Stomach (tissue), 9 donors: Measurements from ENCODE around the gene PLCB4. TPM values are rescaled to one million over a fixed set of nuclear protein-coding genes. Genes with fewer than 3 reads are reported as not detected.
"Not testable (repeated sequence)": the region's sequence is repeated elsewhere in the genome, so short reads cannot be mapped to it uniquely, and the experiment has no call there.

Experiments used
- DNase-seq, 2 donors: peaks; one replicate each; pipeline versions ENCODE4 v3.0.0 to v3.0.0-alpha.2; 2013 to 2019
- H3K27ac ChIP-seq, 5 donors: fragments of 200-600 bp in 4 of 5; sonication (generic) in 4 of 5; one replicate each; pipeline ENCODE4 v1.5.1; 2013 to 2019; ENCODE audit warnings: mild to moderate bottlenecking in 1 of 5, moderate library complexity in 1 of 5
- H3K27me3 ChIP-seq, 3 donors: fragments of 200-600 bp; sonication (generic); one replicate each; pipeline ENCODE4 v1.5.1; 2017 to 2019; ENCODE audit warnings: mixed run types in 1 of 3
- H3K36me3 ChIP-seq, 4 donors: fragments of 200-600 bp; sonication (generic); 1 replicate in 3 of 4; 2 replicates in 1 of 4; pipeline ENCODE4 v1.5.1; 2016 to 2019
- H3K4me1 ChIP-seq, 4 donors: fragments of 200-600 bp; sonication (generic); one replicate each; pipeline ENCODE4 v1.5.1; 2016 to 2019
- H3K4me3 ChIP-seq, 4 donors: fragments of 200-600 bp; sonication (generic) in 3 of 4; one replicate each; pipeline ENCODE4 v1.5.1; 2016 to 2019; ENCODE audit warnings: mild to moderate bottlenecking in 1 of 4
- H3K9me3 ChIP-seq, 4 donors: fragments of 200-600 bp; sonication (generic); one replicate each; pipeline ENCODE4 v1.5.1; 2016 to 2019
- EP300 ChIP-seq: sonication (generic); formaldehyde crosslinking; IDR thresholded peaks from one replicate; pipeline ENCODE4 v1.6.1; 2017; ENCODE audit warnings: antibody characterized with exemption
- POLR2A ChIP-seq, 4 donors: fragments of 450-650 bp; IDR thresholded peaks; one replicate each; pipeline ENCODE4 v1.6.1; 2016; ENCODE audit warnings: antibody characterized with exemption in 4 of 4, control low read depth in 2 of 4, mild to moderate bottlenecking in 1 of 4, moderate library complexity in 1 of 4
- POLR2AphosphoS5 ChIP-seq, 3 donors: sonication (generic); formaldehyde crosslinking; IDR thresholded peaks; one replicate each; pipeline ENCODE4 v1.6.1; 2016; ENCODE audit warnings: antibody characterized with exemption in 3 of 3
- WGBS, 5 donors: extraction: QIAGEN DNeasy Blood & Tissue Kit in 3 of 5; methylation state at CpG; one replicate each; pipeline versions ENCODE4 v1.1.5 to v1.1.7; 2013 to 2018; 5-methylcytosine and 5-hydroxymethylcytosine counted together
- intact Hi-C: fragments of 100-400 bp; cut with DNase I; formaldehyde crosslinking; loops from one replicate; pipeline ENCODE4 v1.15.1; 2023; ENCODE audit warnings: low total_unique reads
- polyA plus RNA-seq, 3 donors: library from polyadenylated mRNA; stranded (reverse); fragments of 200-250 nt; gene quantifications; one replicate each; pipeline ENCODE4 v1.2.3, GENCODE V29; 2013
- total RNA-seq, 5 donors: library from RNA; depleted of rRNA; stranded (reverse); fragments of >200 nt; gene quantifications; one replicate each; pipeline versions ENCODE4 v1.1.0 to v1.2.3, GENCODE V29; 2014 to 2016
- TF ChIP-seq, protein P1 (sequence below), 7 experiments: fragments of 450-650 bp in 4 of 7; fragments of 200-600 bp in 3 of 7; sonication (generic) in 3 of 7; IDR thresholded peaks; one replicate each; pipeline ENCODE4 v1.5.1; 2016 to 2019; ENCODE audit warnings: antibody characterized with exemption in 7 of 7, control low read depth in 2 of 7, mild to moderate bottlenecking in 1 of 7
- donor health status: healthy with polysubstance abuse.
- donor health status: Bipolar disorder and iron deficiency.
- donor health status: healthy.

The PLCB4 gene
- total and polyA plus RNA-seq, 8 donors: 5.3 to 29.4 (median 22.3) TPM

DNA sequence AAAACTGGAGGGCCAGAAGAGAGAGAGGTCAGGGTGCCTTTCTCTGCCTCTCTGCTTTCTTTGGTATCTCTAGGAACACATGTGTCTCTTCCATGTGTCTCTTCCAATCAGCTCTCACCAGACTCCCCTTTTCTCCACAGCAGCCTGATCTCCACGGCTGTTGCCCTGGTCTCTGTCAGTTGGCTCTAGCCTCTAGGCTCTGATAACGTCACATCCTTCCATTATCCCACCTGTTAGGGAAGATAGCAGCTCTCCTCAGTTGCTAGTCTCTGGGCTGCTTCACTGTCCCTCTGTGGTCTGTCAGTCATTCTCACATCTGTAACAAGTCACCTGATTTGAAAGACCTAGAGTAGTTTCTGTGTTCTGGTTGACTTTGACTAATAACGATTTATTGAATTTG, 80.2 kb downstream of the PLCB4 start:
- no peak overlapping the region for H3K27ac ChIP-seq
- H3K4me1 ChIP-seq: peaks cover 0 to 33% (median 14%) of the 10 kb centered on the region in 4 donors
- TF ChIP-seq POLR2A (IDR thresholded peaks at IDR 0.05): no peak
- TF ChIP-seq EP300: no peak
- TF ChIP-seq, protein P1, sequence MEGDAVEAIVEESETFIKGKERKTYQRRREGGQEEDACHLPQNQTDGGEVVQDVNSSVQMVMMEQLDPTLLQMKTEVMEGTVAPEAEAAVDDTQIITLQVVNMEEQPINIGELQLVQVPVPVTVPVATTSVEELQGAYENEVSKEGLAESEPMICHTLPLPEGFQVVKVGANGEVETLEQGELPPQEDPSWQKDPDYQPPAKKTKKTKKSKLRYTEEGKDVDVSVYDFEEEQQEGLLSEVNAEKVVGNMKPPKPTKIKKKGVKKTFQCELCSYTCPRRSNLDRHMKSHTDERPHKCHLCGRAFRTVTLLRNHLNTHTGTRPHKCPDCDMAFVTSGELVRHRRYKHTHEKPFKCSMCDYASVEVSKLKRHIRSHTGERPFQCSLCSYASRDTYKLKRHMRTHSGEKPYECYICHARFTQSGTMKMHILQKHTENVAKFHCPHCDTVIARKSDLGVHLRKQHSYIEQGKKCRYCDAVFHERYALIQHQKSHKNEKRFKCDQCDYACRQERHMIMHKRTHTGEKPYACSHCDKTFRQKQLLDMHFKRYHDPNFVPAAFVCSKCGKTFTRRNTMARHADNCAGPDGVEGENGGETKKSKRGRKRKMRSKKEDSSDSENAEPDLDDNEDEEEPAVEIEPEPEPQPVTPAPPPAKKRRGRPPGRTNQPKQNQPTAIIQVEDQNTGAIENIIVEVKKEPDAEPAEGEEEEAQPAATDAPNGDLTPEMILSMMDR (IDR thresholded peaks at IDR 0.05): no peak
- no peak for TF ChIP-seq POLR2AphosphoS5 (IDR thresholded peaks at IDR 0.05)
- no peak overlapping the region for H3K4me3 ChIP-seq
- H3K36me3 ChIP-seq: no peaks in the 10 kb centered on the region
- H3K27me3 ChIP-seq: no peaks in the 10 kb centered on the region
- no peak for DNase-seq
- peaks cover 0 to 11% (median 8%) of the 10 kb centered on the region in 4 donors for H3K9me3 ChIP-seq
- intact Hi-C loops: no loop called here
- WGBS, 5 donors: 78 to 91% (median 79%) methylated on average over 3 of the region's 3 CpGs

DNA sequence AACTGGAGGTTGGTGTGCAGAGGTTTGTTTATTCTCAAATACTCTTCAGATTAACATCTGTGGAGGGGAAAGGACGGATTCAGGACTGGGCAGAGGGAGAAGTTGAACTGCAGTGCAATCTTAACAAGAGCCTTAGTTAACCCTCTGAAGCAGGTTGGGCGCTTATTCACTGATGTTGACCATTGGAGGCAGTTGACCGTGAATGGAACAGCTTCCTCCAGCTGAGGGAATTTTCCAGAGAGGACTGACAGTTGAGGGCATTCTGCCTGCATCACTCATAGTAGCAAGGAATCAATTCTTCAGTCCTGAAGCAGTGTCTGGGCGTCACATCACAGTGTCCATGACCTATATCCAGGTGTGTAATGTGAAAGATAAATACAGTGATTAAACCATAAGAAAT, 80.9 kb downstream of the PLCB4 start:
- peaks cover 0 to 11% (median 8%) of the 10 kb centered on the region in 4 donors for H3K9me3 ChIP-seq
- intact Hi-C loops: no loop called here
- TF ChIP-seq EP300: no peak
- TF ChIP-seq, protein P1 (IDR thresholded peaks at IDR 0.05): no peak
- TF ChIP-seq POLR2A (IDR thresholded peaks at IDR 0.05): no peak
- TF ChIP-seq POLR2AphosphoS5 (IDR thresholded peaks at IDR 0.05): no peak
- no peak overlapping the region for H3K4me3 ChIP-seq
- whole genome bisulfite sequencing, 5 donors: 50 to 82% (median 66%) methylated on average over 4 of the region's 4 CpGs
- no peaks in the 10 kb centered on the region for H3K36me3 ChIP-seq
- H3K4me1 ChIP-seq: peaks cover 0 to 30% (median 13%) of the 10 kb centered on the region in 4 donors
- H3K27ac ChIP-seq: no peak overlapping the region
- no peak for DNase-seq
- no peaks in the 10 kb centered on the region for H3K27me3 ChIP-seq

DNA sequence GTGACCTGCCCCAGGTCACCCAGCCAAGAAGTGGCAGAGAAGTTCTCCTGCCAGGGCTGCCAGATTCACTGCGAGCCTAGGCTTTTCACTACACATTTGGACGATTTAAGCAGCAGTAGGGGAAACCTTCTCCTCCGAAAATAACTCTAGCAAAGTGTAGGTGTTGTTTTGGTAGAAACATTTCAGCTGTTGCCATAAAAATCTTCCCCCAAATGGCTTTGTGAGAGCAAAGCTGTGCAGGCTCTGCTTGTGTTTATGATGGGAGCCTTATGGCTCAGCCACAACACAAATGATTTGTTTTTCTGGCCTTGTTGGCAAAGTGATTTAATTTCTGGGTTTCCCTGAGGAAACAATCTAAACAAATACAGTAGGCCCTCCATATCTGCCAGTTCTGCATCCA, 81.8 kb downstream of the PLCB4 start:
- TF ChIP-seq POLR2AphosphoS5 (IDR thresholded peaks at IDR 0.05): no peak
- TF ChIP-seq POLR2A (IDR thresholded peaks at IDR 0.05): no peak
- TF ChIP-seq, protein P1 (IDR thresholded peaks at IDR 0.05): no peak
- TF ChIP-seq EP300: no peak
- intact Hi-C loops: no loop called here
- H3K27me3 ChIP-seq: no peaks in the 10 kb centered on the region
- peaks cover 0 to 24% (median 11%) of the 10 kb centered on the region in 4 donors for H3K4me1 ChIP-seq
- H3K27ac ChIP-seq: no peak overlapping the region
- peaks cover 0 to 11% (median 8%) of the 10 kb centered on the region in 4 donors for H3K9me3 ChIP-seq
- no peak overlapping the region for H3K4me3 ChIP-seq
- no peaks in the 10 kb centered on the region for H3K36me3 ChIP-seq
- 53 to 88% (median 81%) methylated on average over 3 of the region's 3 CpGs for WGBS, 5 donors
- DNase-seq: no peak

DNA sequence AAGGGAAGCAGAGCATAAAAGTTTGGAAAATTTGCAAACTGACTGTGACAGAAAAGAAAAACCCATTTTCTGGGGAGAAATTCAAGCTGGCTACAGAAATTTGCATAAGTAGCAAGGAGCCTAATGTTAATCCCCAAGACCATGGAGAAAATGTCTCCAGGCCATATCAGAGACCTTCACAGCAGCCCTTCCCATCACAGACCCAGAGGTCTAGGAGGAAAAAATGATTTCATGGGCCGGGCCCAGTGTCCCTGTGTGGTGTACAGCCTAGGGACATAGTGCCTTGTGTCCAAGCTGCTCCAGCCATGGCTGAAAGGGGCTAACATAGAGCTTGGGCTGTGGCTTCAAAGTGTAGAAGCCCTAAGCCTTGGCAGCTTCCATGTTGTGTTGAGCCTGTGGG, 83.3 kb downstream of the PLCB4 start:
- H3K27ac ChIP-seq, H3K36me3 ChIP-seq, H3K4me3 ChIP-seq, DNase-seq, H3K27me3 ChIP-seq, intact Hi-C loops: not testable (repeated sequence)
- Histone ChIP-seq H3K9me3 (peaks cover 0 to 11% (median 8%) of the 10 kb centered on the region in 4 donors), H3K4me1 (peaks cover 0 to 24% (median 11%) of the 10 kb centered on the region in 4 donors)
- 62 to 94% (median 83%) methylated on average over 1 of the region's 1 CpG for WGBS, 5 donors

DNA sequence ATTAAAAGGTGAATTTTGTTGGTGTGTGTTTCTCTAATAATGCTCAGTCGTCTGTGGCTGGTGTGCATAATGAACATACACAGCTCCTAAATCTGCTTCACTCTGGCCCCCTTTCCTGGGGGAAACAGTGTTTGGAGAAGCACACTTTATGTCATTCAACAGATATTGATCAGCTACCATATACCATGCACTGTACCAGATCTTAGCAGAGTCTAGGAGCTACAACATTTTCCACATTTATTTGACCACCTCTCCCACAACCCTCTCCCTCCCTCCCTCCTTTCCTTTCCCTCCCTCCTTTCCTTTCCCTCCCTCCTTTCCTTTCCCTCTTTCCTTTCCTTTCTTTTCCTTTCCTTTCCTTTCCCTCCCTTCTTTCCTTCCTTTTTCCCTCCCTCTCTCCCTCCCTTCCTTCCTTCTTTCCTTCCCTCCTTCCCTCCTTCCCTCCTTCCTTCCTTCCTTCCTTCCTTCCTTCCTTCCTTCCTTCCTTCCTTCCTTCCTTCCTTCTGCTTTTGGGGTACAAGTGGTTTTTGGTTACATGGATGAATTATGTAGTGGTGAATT, 85.7 kb downstream of the PLCB4 start:
- Histone ChIP-seq H3K4me1 (peaks cover 0 to 4% (median under 1%) of the 10 kb centered on the region in 4 donors), H3K4me3 (no peak overlapping the region), H3K36me3 (no peaks in the 10 kb centered on the region), H3K9me3 (peaks cover 0 to 11% (median 8%) of the 10 kb centered on the region in 4 donors), H3K27me3 (no peaks in the 10 kb centered on the region), H3K27ac (no peak overlapping the region)
- TF ChIP-seq, protein P1 (IDR thresholded peaks at IDR 0.05): no peak
- TF ChIP-seq POLR2AphosphoS5 (IDR thresholded peaks at IDR 0.05) (no peak), EP300 (no peak), POLR2A (IDR thresholded peaks at IDR 0.05) (no peak)
- WGBS, 5 donors: 82 to 100% (median 88%) methylated on average over 1 of the region's 1 CpG
- no peak for DNase-seq
- intact Hi-C loops: no loop called here
